Transverse colon (tissue), 4 donors: ENCODE results near the gene DPYSL5.

Experiments
- EP300 ChIP-seq: sonication (generic); formaldehyde crosslinking; IDR thresholded peaks from one replicate; pipeline ENCODE4 v1.6.1; 2017; ENCODE audit warnings: antibody characterized with exemption, low read depth
- POLR2A ChIP-seq: fragments of 450-650 bp; IDR thresholded peaks from one replicate; pipeline ENCODE4 v1.6.1; 2016; ENCODE audit warnings: antibody characterized with exemption, mild to moderate bottlenecking, moderate library complexity
- POLR2AphosphoS5 ChIP-seq, 3 donors: sonication (generic); formaldehyde crosslinking; IDR thresholded peaks; one replicate each; pipeline ENCODE4 v1.6.1; 2016; ENCODE audit warnings: antibody characterized with exemption in 3 of 3
- TF ChIP-seq, protein P1 (sequence below), 5 experiments: fragments of 200-600 bp in 3 of 5; fragments of 450-650 bp in 2 of 5; sonication (generic) in 3 of 5; IDR thresholded peaks; 1 replicate in 2 of 5; 2 replicates in 3 of 5; pipeline ENCODE4 v1.5.1; 2016 to 2017; ENCODE audit warnings: antibody characterized with exemption in 5 of 5, inconsistent platforms in 3 of 5, mild to moderate bottlenecking in 2 of 5, moderate library complexity in 1 of 5

DNA sequence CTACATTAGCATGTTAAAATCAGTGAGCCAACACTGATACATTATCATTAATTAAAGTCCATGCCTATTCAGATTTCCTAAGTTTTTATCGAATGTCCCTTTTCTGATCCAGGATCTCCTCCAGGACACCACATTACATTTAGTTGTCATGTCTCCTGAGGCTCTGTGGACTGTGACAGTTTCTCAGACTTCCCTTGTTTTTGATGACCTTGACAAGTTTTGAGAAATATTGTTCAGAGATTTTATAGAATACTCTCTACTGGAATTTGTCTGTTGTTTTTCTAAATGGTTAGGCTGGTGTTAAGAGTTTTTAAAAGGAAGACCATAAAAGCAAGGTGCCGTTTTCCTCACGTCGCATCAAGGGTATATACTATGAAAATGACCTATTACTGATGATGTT is 106.2 kb downstream of the DPYSL5 start:
- TF ChIP-seq, protein P1, sequence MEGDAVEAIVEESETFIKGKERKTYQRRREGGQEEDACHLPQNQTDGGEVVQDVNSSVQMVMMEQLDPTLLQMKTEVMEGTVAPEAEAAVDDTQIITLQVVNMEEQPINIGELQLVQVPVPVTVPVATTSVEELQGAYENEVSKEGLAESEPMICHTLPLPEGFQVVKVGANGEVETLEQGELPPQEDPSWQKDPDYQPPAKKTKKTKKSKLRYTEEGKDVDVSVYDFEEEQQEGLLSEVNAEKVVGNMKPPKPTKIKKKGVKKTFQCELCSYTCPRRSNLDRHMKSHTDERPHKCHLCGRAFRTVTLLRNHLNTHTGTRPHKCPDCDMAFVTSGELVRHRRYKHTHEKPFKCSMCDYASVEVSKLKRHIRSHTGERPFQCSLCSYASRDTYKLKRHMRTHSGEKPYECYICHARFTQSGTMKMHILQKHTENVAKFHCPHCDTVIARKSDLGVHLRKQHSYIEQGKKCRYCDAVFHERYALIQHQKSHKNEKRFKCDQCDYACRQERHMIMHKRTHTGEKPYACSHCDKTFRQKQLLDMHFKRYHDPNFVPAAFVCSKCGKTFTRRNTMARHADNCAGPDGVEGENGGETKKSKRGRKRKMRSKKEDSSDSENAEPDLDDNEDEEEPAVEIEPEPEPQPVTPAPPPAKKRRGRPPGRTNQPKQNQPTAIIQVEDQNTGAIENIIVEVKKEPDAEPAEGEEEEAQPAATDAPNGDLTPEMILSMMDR (IDR thresholded peaks at IDR 0.05), result no peak
- TF ChIP-seq EP300, result no peak
- no peak for TF ChIP-seq POLR2AphosphoS5 (IDR thresholded peaks at IDR 0.05)
- no peak for TF ChIP-seq POLR2A
